ENCODE results near the gene ZNF280A. TPM values are rescaled to one million over a fixed set of nuclear protein-coding genes. Genes with fewer than 3 reads are reported as not detected.
"Not testable (repeated sequence)": the region's sequence is repeated elsewhere in the genome, so short reads cannot be mapped to it uniquely, and the experiment has no call there.

Gene ZNF280A
- total RNA-seq, 3 donors from 2014 or later (not counting 1 experiment from before 2014, with no cell fraction given): not detected

DNA sequence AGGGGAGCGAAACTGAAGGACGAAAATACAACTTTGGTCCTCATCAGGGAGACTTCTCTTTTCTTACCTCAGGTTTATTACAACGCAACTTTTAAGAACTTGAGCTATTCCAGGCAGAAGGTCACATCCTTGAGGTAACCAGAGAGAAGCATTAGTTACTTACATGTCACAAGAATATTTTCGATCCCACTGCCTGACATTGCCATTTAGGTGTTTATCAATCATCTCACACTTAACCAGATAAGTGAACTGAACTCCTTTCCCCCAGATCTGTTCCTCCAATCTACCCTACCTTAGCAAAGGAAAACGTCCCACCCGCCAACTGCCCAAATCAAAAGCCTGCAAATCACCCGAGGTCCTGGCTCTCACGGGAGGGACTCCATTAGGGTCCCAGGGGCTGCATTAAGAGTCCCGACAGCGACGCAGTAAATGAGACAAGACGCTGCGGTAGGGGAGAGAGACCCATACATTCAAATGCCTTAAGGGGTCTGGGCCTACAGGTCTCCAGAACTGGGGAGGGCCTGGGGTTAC is 12.3 kb downstream of the ZNF280A start:
- intact Hi-C loops (cut with micrococcal nuclease): no loop called here
- ATAC-seq (no peak), DNase-seq (peak in 1 of 2 donors; percentile 5)
- Mint-ChIP-seq H3K4me1 (peaks cover 6 to 10% of the 10 kb centered on the region in 2 donors), H3K27me3 (ENCODE audit: low read depth in 2 of 2) (peaks cover 8 to 9% of the 10 kb centered on the region in 2 donors), H3K27ac (peak overlapping the region in 1 of 2 donors; percentile 59), H3K4me3 (peak overlapping the region; percentile 83), H3K9me3 (peaks cover 0 to 3% of the 10 kb centered on the region in 2 donors), H3K36me3 (no peaks in the 10 kb centered on the region)
- Histone ChIP-seq H3K4me1 (ENCODE audit: control insufficient read depth, insufficient read depth, low read length) (peaks cover 12% of the 10 kb centered on the region), H3K4me3 (ENCODE audit: low read length) (peak overlapping the region; percentile 84), H3K36me3 (ENCODE audit: control insufficient read depth, insufficient read depth, low read length) (peaks cover 1% of the 10 kb centered on the region), H3K27ac (ENCODE audit: low read length) (no peak overlapping the region), H3K9me3 (ENCODE audit: control insufficient read depth, insufficient read depth, low read length) (no peaks in the 10 kb centered on the region), H3K27me3 (ENCODE audit: control insufficient read depth, insufficient read depth, low read length) (no peaks in the 10 kb centered on the region)
- WGBS (ENCODE audit: insufficient coverage): 38% methylated on average over 13 of the region's 13 CpGs
- TF ChIP-seq, protein P1, sequence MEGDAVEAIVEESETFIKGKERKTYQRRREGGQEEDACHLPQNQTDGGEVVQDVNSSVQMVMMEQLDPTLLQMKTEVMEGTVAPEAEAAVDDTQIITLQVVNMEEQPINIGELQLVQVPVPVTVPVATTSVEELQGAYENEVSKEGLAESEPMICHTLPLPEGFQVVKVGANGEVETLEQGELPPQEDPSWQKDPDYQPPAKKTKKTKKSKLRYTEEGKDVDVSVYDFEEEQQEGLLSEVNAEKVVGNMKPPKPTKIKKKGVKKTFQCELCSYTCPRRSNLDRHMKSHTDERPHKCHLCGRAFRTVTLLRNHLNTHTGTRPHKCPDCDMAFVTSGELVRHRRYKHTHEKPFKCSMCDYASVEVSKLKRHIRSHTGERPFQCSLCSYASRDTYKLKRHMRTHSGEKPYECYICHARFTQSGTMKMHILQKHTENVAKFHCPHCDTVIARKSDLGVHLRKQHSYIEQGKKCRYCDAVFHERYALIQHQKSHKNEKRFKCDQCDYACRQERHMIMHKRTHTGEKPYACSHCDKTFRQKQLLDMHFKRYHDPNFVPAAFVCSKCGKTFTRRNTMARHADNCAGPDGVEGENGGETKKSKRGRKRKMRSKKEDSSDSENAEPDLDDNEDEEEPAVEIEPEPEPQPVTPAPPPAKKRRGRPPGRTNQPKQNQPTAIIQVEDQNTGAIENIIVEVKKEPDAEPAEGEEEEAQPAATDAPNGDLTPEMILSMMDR (IDR thresholded peaks at IDR 0.05): no peak

GRCh38 chr22:22506736-22507135 is 13.3 kb downstream of the ZNF280A start:
- Histone ChIP-seq H3K9me3 (ENCODE audit: control insufficient read depth, insufficient read depth, low read length) (no peaks in the 10 kb centered on the region), H3K4me1 (ENCODE audit: control insufficient read depth, insufficient read depth, low read length) (peaks cover 12% of the 10 kb centered on the region), H3K4me3 (ENCODE audit: low read length) (no peak overlapping the region), H3K27me3 (ENCODE audit: control insufficient read depth, insufficient read depth, low read length) (no peaks in the 10 kb centered on the region), H3K27ac (ENCODE audit: low read length) (no peak overlapping the region), H3K36me3 (ENCODE audit: control insufficient read depth, insufficient read depth, low read length) (peaks cover 3% of the 10 kb centered on the region)
- Mint-ChIP-seq H3K9me3 (peaks cover 0 to 3% of the 10 kb centered on the region in 2 donors), H3K4me1 (peaks cover 6 to 10% of the 10 kb centered on the region in 2 donors), H3K4me3 (no peak overlapping the region), H3K36me3 (no peaks in the 10 kb centered on the region), H3K27me3 (ENCODE audit: low read depth in 2 of 2) (peaks cover 0 to 4% of the 10 kb centered on the region in 2 donors), H3K27ac (no peak overlapping the region)
- ATAC-seq (no peak), DNase-seq (no peak)
- intact Hi-C loops (cut with micrococcal nuclease): no loop called here
- no CpG with 5 or more reads among the region's 1 CpG for WGBS (ENCODE audit: insufficient coverage)
- TF ChIP-seq, protein P1 (IDR thresholded peaks at IDR 0.05): no peak

DNA sequence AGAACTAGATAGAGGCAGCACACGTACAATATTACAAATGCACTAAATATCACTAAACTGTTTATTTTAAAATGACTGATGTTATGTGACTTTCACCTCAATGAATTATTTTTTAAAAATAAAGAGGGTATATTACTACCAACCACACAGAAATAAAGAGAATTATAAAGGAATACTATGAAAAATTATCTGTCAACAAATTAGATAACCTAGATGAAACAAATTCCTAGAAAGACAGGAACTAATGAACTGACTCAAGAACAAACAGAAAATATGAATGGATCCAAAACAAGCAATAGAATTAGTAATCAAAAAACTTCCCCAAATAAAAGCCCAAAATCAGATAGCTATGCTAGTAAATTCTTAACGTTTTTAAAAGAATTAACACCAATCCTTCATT is 21.8 kb downstream of the ZNF280A start:
- Mint-ChIP-seq H3K27me3 (ENCODE audit: low read depth in 2 of 2) (no peaks in the 10 kb centered on the region), H3K4me1 (no peaks in the 10 kb centered on the region), H3K36me3 (no peaks in the 10 kb centered on the region), H3K9me3 (no peaks in the 10 kb centered on the region), H3K27ac (no peak overlapping the region), H3K4me3 (no peak overlapping the region)
- Histone ChIP-seq H3K36me3 (ENCODE audit: control insufficient read depth, insufficient read depth, low read length) (peaks cover 6% of the 10 kb centered on the region), H3K27ac (ENCODE audit: low read length) (no peak overlapping the region), H3K27me3 (ENCODE audit: control insufficient read depth, insufficient read depth, low read length) (no peaks in the 10 kb centered on the region), H3K4me1 (ENCODE audit: control insufficient read depth, insufficient read depth, low read length) (no peaks in the 10 kb centered on the region), H3K9me3 (ENCODE audit: control insufficient read depth, insufficient read depth, low read length) (no peaks in the 10 kb centered on the region), H3K4me3 (ENCODE audit: low read length) (no peak overlapping the region)
- DNase-seq (no peak), ATAC-seq (no peak)
- 83% methylated on average over 1 of the region's 2 CpGs for WGBS (ENCODE audit: insufficient coverage)
- intact Hi-C loops (cut with micrococcal nuclease): no loop called here
- TF ChIP-seq, protein P1 (IDR thresholded peaks at IDR 0.05): no peak

GRCh38 chr22:22491589-22491988 is 28.5 kb downstream of the ZNF280A start:
- H3K4me3 ChIP-seq (ENCODE audit: low read length); ATAC-seq; H3K4me1 ChIP-seq (ENCODE audit: control insufficient read depth, insufficient read depth, low read length); H3K27ac Mint-ChIP-seq; H3K4me1 Mint-ChIP-seq; H3K27ac ChIP-seq (ENCODE audit: low read length); H3K27me3 ChIP-seq (ENCODE audit: control insufficient read depth, insufficient read depth, low read length); H3K4me3 Mint-ChIP-seq; H3K9me3 Mint-ChIP-seq; DNase-seq; intact Hi-C loops (cut with micrococcal nuclease); H3K36me3 Mint-ChIP-seq; H3K27me3 Mint-ChIP-seq (ENCODE audit: low read depth in 2 of 2); H3K9me3 ChIP-seq (ENCODE audit: control insufficient read depth, insufficient read depth, low read length); H3K36me3 ChIP-seq (ENCODE audit: control insufficient read depth, insufficient read depth, low read length): not testable (repeated sequence)
- 98% methylated on average over 3 of the region's 3 CpGs for WGBS (ENCODE audit: insufficient coverage)
